HCT116 (cell line): ENCODE results near the gene CAMK2G. TPM values are rescaled to one million over a fixed set of nuclear protein-coding genes. Genes with fewer than 3 reads are reported as not detected.
A peak's percentile ranks its signal among the peaks of the same experiment; 100 is the strongest.

Experiments used
- ATAC-seq: fragments of 200-7000 bp; cut with Tn5 transposase; 2 replicates; pipeline ENCODE4 v1.9.1; 2020; ENCODE audit warnings: mild to moderate bottlenecking, moderate library complexity
- BruUV-seq: library from RNA; stranded (reverse); fragments of 400-500 nt; replicated peaks from 2 replicates; lab custom pipeline; 2021; lab: Mats Ljungman, UMichigan
- CTCF ChIA-PET: fragments of 300-600 bp; sonication (Branson Sonifier 250); formaldehyde crosslinking; loops from one replicate; lab custom pipeline; 2021; ENCODE audit warnings: antibody characterized with exemption; lab: Charles Lee
- POLR2A ChIA-PET: fragments of 300-600, 350-600 bp; sonication (Branson Sonifier 250); formaldehyde crosslinking; loops from one replicate; lab custom pipeline; 2021; ENCODE audit warnings: antibody characterized with exemption; lab: Charles Lee
- RAD21 ChIA-PET, 2 experiments: fragments of 300-600 bp; sonication (Branson Sonifier 250); formaldehyde crosslinking; loops; one replicate each; lab custom pipeline; 2023; ENCODE audit warnings: low total read pairs in 2 of 2; ENCODE audit not compliant: uncharacterized antibody in 2 of 2, unreplicated experiment in 2 of 2, low non-redundant PET in 1 of 2; lab: Charles Lee
- DNase-seq: peaks from one replicate; pipeline ENCODE4 v3.0.0-alpha.2; 2010; ENCODE audit warnings: low read depth, low spot score
- H2AFZ ChIP-seq: fragments of 200-600 bp; shearing (Covaris generic), sonication (generic); 2 replicates; pipeline ENCODE4 v1.6.1; 2017; ENCODE audit warnings: low read depth, mixed run types, mixed read lengths, antibody characterized with exemption, low read length; ENCODE audit not compliant: poor library complexity, severe bottlenecking
- H3K27ac ChIP-seq: 2 replicates; pipeline ENCODE4 v1.5.1; 2012; ENCODE audit warnings: low read depth, low read length
- H3K27me3 ChIP-seq: fragments of 200-600 bp; sonication (generic); 2 replicates; pipeline ENCODE4 v1.6.1; 2016; ENCODE audit warnings: mixed run types, low read length, mixed read lengths; ENCODE audit not compliant: insufficient read depth
- H3K36me3 ChIP-seq, 2 experiments: fragments of 200-500 bp in 1 of 2; fragments of 200-600 bp in 1 of 2; sonication (Bioruptor generic) in 1 of 2; sonication (generic) in 1 of 2; 2 replicates each; pipeline versions ENCODE4 v1.5.1 to v1.6.1; 2014 to 2016; ENCODE audit warnings: low read length in 2 of 2, inconsistent platforms in 1 of 2, mixed read lengths in 1 of 2, mixed run types in 1 of 2; ENCODE audit not compliant: insufficient read depth in 2 of 2, control insufficient read depth in 1 of 2
- H3K4me1 ChIP-seq, 2 experiments: fragments of 200-600 bp in 1 of 2; sonication (generic) in 1 of 2; 2 replicates each; pipeline versions ENCODE4 v1.5.1 to v1.6.1; 2012 to 2017; ENCODE audit warnings: low read length in 2 of 2, inconsistent platforms in 1 of 2, mild to moderate bottlenecking in 1 of 2, mixed read lengths in 1 of 2, mixed run types in 1 of 2, moderate library complexity in 1 of 2; ENCODE audit not compliant: insufficient read depth in 2 of 2, control insufficient read depth in 1 of 2
- H3K4me2 ChIP-seq: fragments of 200-600 bp; sonication (generic); 2 replicates; pipeline ENCODE4 v1.6.1; 2017; ENCODE audit warnings: mixed run types, low read length, mixed read lengths
- H3K4me3 ChIP-seq, 2 experiments: fragments of 200-600 bp in 1 of 2; sonication (generic) in 1 of 2; replicated peaks in 1 of 2; 2 replicates each; pipeline ENCODE4 v1.5.1; 2011 to 2016; ENCODE audit warnings: low read length in 2 of 2, control low read depth in 1 of 2, low read depth in 1 of 2, mild to moderate bottlenecking in 1 of 2, mixed read lengths in 1 of 2, mixed run types in 1 of 2
- H3K79me2 ChIP-seq: fragments of 200-600 bp; sonication (generic); 2 replicates; pipeline ENCODE4 v1.6.1; 2017; ENCODE audit warnings: mild to moderate bottlenecking, mixed run types, low read length, moderate library complexity, mixed read lengths; ENCODE audit not compliant: insufficient read depth
- H3K9ac ChIP-seq: fragments of 200-600 bp; sonication (generic); 2 replicates; pipeline ENCODE4 v1.6.1; 2016; ENCODE audit warnings: low read length, mixed read lengths
- H3K9me2 ChIP-seq: fragments of 200-600 bp; sonication (generic), shearing (Covaris generic); 2 replicates; pipeline ENCODE4 v1.6.1; 2017; ENCODE audit warnings: mixed run types, mild to moderate bottlenecking, moderate library complexity; ENCODE audit not compliant: insufficient read depth
- H3K9me3 ChIP-seq, 2 experiments: fragments of 200-500 bp in 1 of 2; fragments of 200-600 bp in 1 of 2; sonication (Bioruptor generic) in 1 of 2; sonication (generic) in 1 of 2; 2 replicates each; pipeline ENCODE4 v1.6.1; 2014 to 2017; ENCODE audit warnings: low read length in 2 of 2, mixed read lengths in 2 of 2, inconsistent platforms in 1 of 2, low read depth in 1 of 2, mild to moderate bottlenecking in 1 of 2, mixed run types in 1 of 2, moderate library complexity in 1 of 2; ENCODE audit not compliant: control insufficient read depth in 1 of 2, insufficient read depth in 1 of 2
- H4K20me1 ChIP-seq: fragments of 200-600 bp; sonication (generic), shearing (Covaris generic); 2 replicates; pipeline ENCODE4 v1.6.1; 2017; ENCODE audit warnings: mixed run types, mild to moderate bottlenecking, moderate library complexity; ENCODE audit not compliant: insufficient read depth
- CEBPB ChIP-seq: IDR thresholded peaks from 2 replicates; pipeline ENCODE4 v1.6.1; 2012; ENCODE audit warnings: low read depth
- EGR1 ChIP-seq: IDR thresholded peaks from 2 replicates; pipeline ENCODE4 v1.6.1; 2012; ENCODE audit warnings: low read depth
- POLR2A ChIP-seq: IDR thresholded peaks from 2 replicates; pipeline ENCODE4 v1.7.0; 2011; ENCODE audit warnings: borderline replicate concordance; ENCODE audit not compliant: insufficient read depth, insufficient read length; ENCODE audit errors: extremely low read depth
- RAD21 ChIP-seq: IDR thresholded peaks from 2 replicates; pipeline ENCODE4 v1.6.1; 2012; ENCODE audit warnings: low read depth, mild to moderate bottlenecking
- SIN3A ChIP-seq: IDR thresholded peaks from 2 replicates; pipeline ENCODE4 v1.6.1; 2012; ENCODE audit warnings: low read depth
- SRF ChIP-seq: IDR thresholded peaks from 2 replicates; pipeline ENCODE4 v1.6.1; 2012; ENCODE audit warnings: low read depth
- TCF7L2 ChIP-seq: IDR thresholded peaks from 2 replicates; pipeline ENCODE4 v1.7.0; 2011; ENCODE audit warnings: borderline replicate concordance, inconsistent platforms; ENCODE audit not compliant: insufficient read depth, insufficient read length; ENCODE audit errors: extremely low read depth
- ZNF274 ChIP-seq: fragments of 200-500 bp; sonication (Bioruptor generic); IDR thresholded peaks from 2 replicates; pipeline ENCODE4 v1.6.1; 2014; ENCODE audit warnings: mild to moderate bottlenecking, low read depth, low read length, inconsistent platforms
- intact Hi-C: fragments of 100-400 bp; cut with micrococcal nuclease; formaldehyde crosslinking; loops from 2 replicates; pipeline ENCODE4 v1.10.0; 2022
- total RNA-seq: library from RNA; stranded (reverse); gene quantifications from one replicate; pipeline ENCODE4 v1.2.1, GENCODE V29; 2021; ENCODE audit not compliant: unreplicated experiment
- TF ChIP-seq, protein P1 (sequence below): IDR thresholded peaks from 2 replicates; pipeline ENCODE4 v1.6.1; 2012
- TF ChIP-seq, protein P2 (sequence below): IDR thresholded peaks from 2 replicates; pipeline ENCODE4 v1.6.1; 2011; ENCODE audit warnings: mild to moderate bottlenecking, low read length, moderate library complexity; ENCODE audit not compliant: insufficient replicate concordance; ENCODE audit errors: extremely low read depth

Gene CAMK2G
- total RNA-seq, 1 experiment from 2014 or later, result 28.3 TPM

DNA sequence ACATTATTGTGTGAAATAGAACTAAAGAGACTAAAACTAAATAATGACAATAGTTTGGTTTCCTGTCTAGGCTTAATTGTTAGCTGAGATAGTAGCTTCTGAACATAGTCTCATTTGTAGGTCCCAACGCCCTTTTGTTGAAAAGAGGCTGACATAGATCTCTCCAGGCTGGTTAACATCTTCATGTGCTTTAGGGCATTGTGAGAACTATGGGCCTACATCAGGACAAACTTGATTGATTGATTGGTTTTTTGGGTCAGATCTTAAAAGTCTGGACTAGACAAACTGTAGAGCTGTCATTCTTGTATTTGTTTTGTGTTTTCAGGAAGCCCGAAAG is 91.6 kb downstream of the CAMK2G start:
- H3K79me2 ChIP-seq, result peaks cover 68% of the 10 kb centered on the region
- no peaks in the 10 kb centered on the region for H3K9me2 ChIP-seq
- peak overlapping the region; percentile 76 for H3K4me2 ChIP-seq
- H3K36me3 ChIP-seq, result peaks cover 8% of the 10 kb centered on the region in 2 experiments; a peak in 2 of 4 replicates
- DNase-seq, result no peak
- TF ChIP-seq ZNF274 (no peak), RAD21 (no peak), TCF7L2 (no peak), EGR1 (no peak), SRF (no peak), CEBPB (no peak), POLR2A (no peak), SIN3A (no peak)
- TF ChIP-seq, protein P1, sequence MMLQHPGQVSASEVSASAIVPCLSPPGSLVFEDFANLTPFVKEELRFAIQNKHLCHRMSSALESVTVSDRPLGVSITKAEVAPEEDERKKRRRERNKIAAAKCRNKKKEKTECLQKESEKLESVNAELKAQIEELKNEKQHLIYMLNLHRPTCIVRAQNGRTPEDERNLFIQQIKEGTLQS, result no peak
- TF ChIP-seq, protein P2, sequence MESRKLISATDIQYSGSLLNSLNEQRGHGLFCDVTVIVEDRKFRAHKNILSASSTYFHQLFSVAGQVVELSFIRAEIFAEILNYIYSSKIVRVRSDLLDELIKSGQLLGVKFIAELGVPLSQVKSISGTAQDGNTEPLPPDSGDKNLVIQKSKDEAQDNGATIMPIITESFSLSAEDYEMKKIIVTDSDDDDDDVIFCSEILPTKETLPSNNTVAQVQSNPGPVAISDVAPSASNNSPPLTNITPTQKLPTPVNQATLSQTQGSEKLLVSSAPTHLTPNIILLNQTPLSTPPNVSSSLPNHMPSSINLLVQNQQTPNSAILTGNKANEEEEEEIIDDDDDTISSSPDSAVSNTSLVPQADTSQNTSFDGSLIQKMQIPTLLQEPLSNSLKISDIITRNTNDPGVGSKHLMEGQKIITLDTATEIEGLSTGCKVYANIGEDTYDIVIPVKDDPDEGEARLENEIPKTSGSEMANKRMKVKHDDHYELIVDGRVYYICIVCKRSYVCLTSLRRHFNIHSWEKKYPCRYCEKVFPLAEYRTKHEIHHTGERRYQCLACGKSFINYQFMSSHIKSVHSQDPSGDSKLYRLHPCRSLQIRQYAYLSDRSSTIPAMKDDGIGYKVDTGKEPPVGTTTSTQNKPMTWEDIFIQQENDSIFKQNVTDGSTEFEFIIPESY, result no peak
- H3K27me3 ChIP-seq, result no peaks in the 10 kb centered on the region
- no peak overlapping the region for H2AFZ ChIP-seq
- CTCF ChIA-PET, result no interaction called here
- ATAC-seq, result no peak
- POLR2A ChIA-PET, result no interaction called here
- peak overlapping the region; percentile 68 to 80 for H3K4me3 ChIP-seq
- RAD21 ChIA-PET, result no interaction called here
- no peaks in the 10 kb centered on the region for H3K9me3 ChIP-seq
- intact Hi-C loops, result no loop called here
- H4K20me1 ChIP-seq, result no peaks in the 10 kb centered on the region
- BruUV-seq, result TSS peak; percentile 71
- peak overlapping the region; percentile 86 for H3K9ac ChIP-seq
- peak overlapping the region; percentile 71; the same call in 1 of the 2 replicates for H3K27ac ChIP-seq
- peaks cover 14 to 37% of the 10 kb centered on the region in 2 experiments for H3K4me1 ChIP-seq
